Suprapubic skin (tissue), 4 donors: ENCODE measurements around the gene ZNF593OS. TPM values are rescaled to one million over a fixed set of nuclear protein-coding genes. Genes with fewer than 3 reads are reported as not detected.

Experiments used
- DNase-seq, 2 donors: peaks; one replicate each; pipeline ENCODE4 v3.0.0-alpha.2; 2019; ENCODE audit warnings: low spot score in 2 of 2
- H3K27ac ChIP-seq: fragments of 200-600 bp; sonication (generic); one replicate; pipeline ENCODE4 v1.5.1; 2019
- H3K27me3 ChIP-seq: fragments of 200-600 bp; sonication (generic); one replicate; pipeline ENCODE4 v1.5.1; 2019
- H3K36me3 ChIP-seq: fragments of 200-600 bp; sonication (generic); one replicate; pipeline ENCODE4 v1.5.1; 2019
- H3K4me1 ChIP-seq: fragments of 200-600 bp; sonication (generic); one replicate; pipeline ENCODE4 v1.5.1; 2019
- H3K4me3 ChIP-seq: fragments of 200-600 bp; sonication (generic); one replicate; pipeline ENCODE4 v1.5.1; 2019; ENCODE audit warnings: mild to moderate bottlenecking
- H3K9me3 ChIP-seq: fragments of 200-600 bp; sonication (generic); one replicate; pipeline ENCODE4 v1.5.1; 2019
- EP300 ChIP-seq: sonication (generic); formaldehyde crosslinking; IDR thresholded peaks from one replicate; pipeline ENCODE4 v1.6.1; 2017; ENCODE audit warnings: antibody characterized with exemption
- POLR2A ChIP-seq, 2 donors: fragments of 450-650 bp; IDR thresholded peaks; one replicate each; pipeline ENCODE4 v1.6.1; 2017; ENCODE audit warnings: antibody characterized with exemption in 2 of 2, mild to moderate bottlenecking in 2 of 2, moderate library complexity in 2 of 2
- POLR2AphosphoS5 ChIP-seq, 3 donors: sonication (generic); formaldehyde crosslinking; IDR thresholded peaks; one replicate each; pipeline ENCODE4 v1.6.1; 2017; ENCODE audit warnings: antibody characterized with exemption in 3 of 3
- WGBS: methylation state at CpG from one replicate; pipeline ENCODE4 v1.1.5; 2018; 5-methylcytosine and 5-hydroxymethylcytosine counted together
- total RNA-seq, 4 donors: library from RNA; depleted of rRNA; stranded (reverse); fragments of >200 nt; gene quantifications; one replicate each; pipeline ENCODE4 v1.1.0, GENCODE V29; 2016
- TF ChIP-seq, protein P1 (sequence below), 2 donors: fragments of 200-600 bp in 1 of 2; fragments of 450-650 bp in 1 of 2; sonication (generic) in 1 of 2; IDR thresholded peaks; one replicate each; pipeline ENCODE4 v1.5.1; 2016 to 2019; ENCODE audit warnings: antibody characterized with exemption in 2 of 2, mild to moderate bottlenecking in 1 of 2, moderate library complexity in 1 of 2

Gene ZNF593OS
- total RNA-seq, 4 donors from 2014 or later, result not detected

DNA sequence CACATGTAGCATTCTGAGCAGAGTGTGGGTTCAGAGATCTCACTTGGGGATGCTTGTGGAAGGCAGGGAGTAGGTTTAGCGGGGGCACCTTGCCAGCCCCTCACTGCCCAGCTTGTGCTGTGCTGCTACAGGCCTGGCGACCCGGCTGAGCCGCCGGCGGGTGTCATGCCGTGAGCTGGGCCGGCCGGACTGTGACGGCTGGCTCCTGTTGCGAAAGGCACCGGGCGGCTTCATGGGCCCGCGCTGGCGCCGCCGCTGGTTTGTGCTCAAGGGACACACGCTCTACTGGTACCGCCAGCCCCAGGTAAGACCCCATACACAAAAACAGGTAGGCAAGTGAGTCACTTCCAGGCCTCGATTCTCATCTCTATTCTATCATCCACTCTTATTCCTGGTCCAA is 13.3 kb upstream of the ZNF593OS start:
- no peak for DNase-seq
- peaks cover 39% of the 10 kb centered on the region for H3K36me3 ChIP-seq
- no peak for TF ChIP-seq EP300
- TF ChIP-seq POLR2A (IDR thresholded peaks at IDR 0.05), result no peak
- TF ChIP-seq, protein P1, sequence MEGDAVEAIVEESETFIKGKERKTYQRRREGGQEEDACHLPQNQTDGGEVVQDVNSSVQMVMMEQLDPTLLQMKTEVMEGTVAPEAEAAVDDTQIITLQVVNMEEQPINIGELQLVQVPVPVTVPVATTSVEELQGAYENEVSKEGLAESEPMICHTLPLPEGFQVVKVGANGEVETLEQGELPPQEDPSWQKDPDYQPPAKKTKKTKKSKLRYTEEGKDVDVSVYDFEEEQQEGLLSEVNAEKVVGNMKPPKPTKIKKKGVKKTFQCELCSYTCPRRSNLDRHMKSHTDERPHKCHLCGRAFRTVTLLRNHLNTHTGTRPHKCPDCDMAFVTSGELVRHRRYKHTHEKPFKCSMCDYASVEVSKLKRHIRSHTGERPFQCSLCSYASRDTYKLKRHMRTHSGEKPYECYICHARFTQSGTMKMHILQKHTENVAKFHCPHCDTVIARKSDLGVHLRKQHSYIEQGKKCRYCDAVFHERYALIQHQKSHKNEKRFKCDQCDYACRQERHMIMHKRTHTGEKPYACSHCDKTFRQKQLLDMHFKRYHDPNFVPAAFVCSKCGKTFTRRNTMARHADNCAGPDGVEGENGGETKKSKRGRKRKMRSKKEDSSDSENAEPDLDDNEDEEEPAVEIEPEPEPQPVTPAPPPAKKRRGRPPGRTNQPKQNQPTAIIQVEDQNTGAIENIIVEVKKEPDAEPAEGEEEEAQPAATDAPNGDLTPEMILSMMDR (IDR thresholded peaks at IDR 0.05), result no peak
- no peak for TF ChIP-seq POLR2AphosphoS5 (IDR thresholded peaks at IDR 0.05)
- WGBS, result 97% methylated on average over 21 of the region's 21 CpGs
- H3K4me3 ChIP-seq, result no peak overlapping the region
- no peaks in the 10 kb centered on the region for H3K27me3 ChIP-seq
- no peaks in the 10 kb centered on the region for H3K9me3 ChIP-seq
- H3K4me1 ChIP-seq, result no peaks in the 10 kb centered on the region
- H3K27ac ChIP-seq, result no peak overlapping the region

DNA sequence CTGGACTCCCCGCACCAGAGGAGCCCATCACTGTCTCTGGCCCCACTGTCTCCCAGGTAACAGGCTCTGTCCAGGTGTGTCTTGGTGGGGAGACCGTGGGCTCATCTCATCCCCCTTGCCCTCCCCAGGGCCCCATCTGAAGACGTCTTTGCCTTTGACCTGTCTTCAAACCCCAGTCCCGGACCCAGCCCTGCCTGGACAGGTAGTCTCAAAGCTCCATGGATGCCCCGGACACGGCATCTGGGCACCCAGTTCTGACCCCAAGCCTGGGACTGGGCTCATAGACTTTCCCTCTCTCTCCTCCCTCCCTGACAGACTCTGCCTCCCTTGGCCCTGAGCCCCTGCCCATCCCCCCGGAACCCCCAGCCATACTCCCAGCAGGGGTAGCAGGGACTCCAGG is 12.5 kb upstream of the ZNF593OS start:
- WGBS, result 93% methylated on average over 7 of the region's 7 CpGs
- peaks cover 36% of the 10 kb centered on the region for H3K36me3 ChIP-seq

DNA sequence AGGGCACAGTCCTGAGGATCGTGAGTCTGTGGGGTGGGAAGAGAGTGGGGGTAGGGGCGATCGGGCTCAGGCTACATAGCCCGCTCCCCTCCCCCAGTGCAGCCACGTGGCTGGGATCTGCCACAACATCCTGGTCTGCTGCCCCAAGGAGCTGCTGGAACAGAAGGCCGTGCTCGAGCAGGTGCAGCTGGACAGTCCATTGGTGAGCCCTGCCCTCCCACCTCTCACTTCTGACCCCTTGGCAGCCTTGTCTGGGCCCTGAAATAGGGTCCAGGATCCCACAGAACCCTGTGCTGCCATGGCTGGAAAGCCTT is 10.7 kb upstream of the ZNF593OS start:
- Histone ChIP-seq H3K27me3 (no peaks in the 10 kb centered on the region), H3K36me3 (peaks cover 26% of the 10 kb centered on the region), H3K27ac (no peak overlapping the region), H3K4me3 (no peak overlapping the region), H3K9me3 (no peaks in the 10 kb centered on the region), H3K4me1 (peaks cover 8% of the 10 kb centered on the region)
- no peak for DNase-seq
- TF ChIP-seq, protein P1 (IDR thresholded peaks at IDR 0.05), result no peak
- TF ChIP-seq EP300, result no peak
- TF ChIP-seq POLR2A (IDR thresholded peaks at IDR 0.05), result no peak
- 97% methylated on average over 5 of the region's 7 CpGs for WGBS

More for the DNA sequence above, 12.5 kb upstream of the ZNF593OS start:
- H3K4me1 ChIP-seq, result no peaks in the 10 kb centered on the region
- TF ChIP-seq POLR2AphosphoS5 (IDR thresholded peaks at IDR 0.05), result no peak
- TF ChIP-seq POLR2A (IDR thresholded peaks at IDR 0.05), result no peak
- TF ChIP-seq, protein P1 (IDR thresholded peaks at IDR 0.05), result no peak
- no peak for TF ChIP-seq EP300
- H3K27ac ChIP-seq, result no peak overlapping the region
- no peaks in the 10 kb centered on the region for H3K9me3 ChIP-seq
- H3K4me3 ChIP-seq, result no peak overlapping the region
- no peak for DNase-seq
- no peaks in the 10 kb centered on the region for H3K27me3 ChIP-seq

DNA sequence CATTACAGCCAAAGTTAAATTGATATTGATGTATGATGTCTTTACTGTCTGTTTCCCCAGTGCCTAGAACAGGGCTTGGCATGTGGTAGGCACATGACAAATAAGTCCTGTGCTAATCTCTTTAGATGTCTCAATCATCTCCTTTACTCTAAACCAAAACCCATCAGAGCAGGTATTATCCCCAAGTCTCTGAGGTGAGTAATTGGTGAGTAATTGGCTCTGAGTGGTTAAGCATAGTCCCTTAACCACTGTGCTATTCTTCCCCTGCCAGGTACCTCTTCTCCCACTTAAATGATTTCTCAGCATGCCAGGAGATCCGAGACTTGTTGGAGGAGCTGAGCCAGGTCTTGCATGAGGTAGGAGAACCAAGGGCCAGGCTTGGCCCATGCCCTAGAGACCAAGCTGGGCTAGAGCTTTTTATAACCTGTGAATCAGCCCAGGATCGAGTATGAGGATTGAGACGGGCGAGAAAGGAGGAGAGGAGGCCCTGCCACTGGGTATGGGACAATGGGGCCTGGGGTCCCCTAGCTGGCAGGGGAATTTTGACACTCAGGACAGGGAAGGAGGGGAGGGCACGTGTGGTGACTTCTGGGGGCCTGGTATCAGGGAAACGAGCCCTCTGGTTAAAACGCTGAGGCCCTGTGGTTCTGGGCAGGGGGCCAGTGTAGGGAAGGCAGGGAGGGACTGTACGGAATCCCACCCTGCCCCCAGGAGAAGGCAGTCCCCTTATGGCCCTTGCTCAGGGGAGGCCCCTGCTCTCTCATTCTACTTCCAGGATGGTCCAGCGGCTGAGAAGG is 10.2 kb upstream of the ZNF593OS start:
- TF ChIP-seq POLR2A (IDR thresholded peaks at IDR 0.05), result no peak
- no peak for TF ChIP-seq POLR2AphosphoS5 (IDR thresholded peaks at IDR 0.05)
- TF ChIP-seq, protein P1 (IDR thresholded peaks at IDR 0.05), result no peak
- no peak for TF ChIP-seq EP300
- H3K27me3 ChIP-seq, result no peaks in the 10 kb centered on the region
- DNase-seq, result no peak
- 70% methylated on average over 8 of the region's 9 CpGs for WGBS
- H3K4me3 ChIP-seq, result no peak overlapping the region
- no peak overlapping the region for H3K27ac ChIP-seq
- H3K36me3 ChIP-seq, result peaks cover 26% of the 10 kb centered on the region
- H3K4me1 ChIP-seq, result peaks cover 8% of the 10 kb centered on the region
- H3K9me3 ChIP-seq, result no peaks in the 10 kb centered on the region

DNA sequence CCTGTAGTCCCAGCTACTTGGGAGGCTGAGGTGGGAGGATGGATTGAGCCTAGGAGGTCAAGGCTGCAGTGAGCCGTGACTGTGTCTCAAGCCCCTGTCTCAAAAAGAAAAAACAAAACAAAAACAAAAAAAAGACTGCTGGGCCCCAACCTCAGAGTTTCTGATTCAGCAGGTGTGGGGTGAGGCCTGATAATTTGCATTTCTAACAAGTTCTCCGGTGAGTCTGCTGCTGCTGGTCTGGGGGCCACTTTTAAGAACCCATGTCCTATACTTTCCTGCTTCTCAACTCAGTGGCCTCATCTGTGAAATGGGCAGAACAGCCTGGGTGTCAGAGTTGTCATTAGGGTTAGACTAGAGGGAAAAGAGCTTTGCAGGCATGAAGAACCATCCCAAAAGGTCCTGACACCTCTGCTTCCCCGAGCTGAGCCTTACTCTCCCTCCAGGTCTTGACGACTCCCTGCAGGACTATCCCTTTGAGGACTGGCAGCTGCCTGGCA is 8.4 kb upstream of the ZNF593OS start:
- Histone ChIP-seq H3K4me3 (no peak overlapping the region), H3K4me1 (peaks cover 8% of the 10 kb centered on the region), H3K9me3 (no peaks in the 10 kb centered on the region), H3K36me3 (peaks cover 17% of the 10 kb centered on the region), H3K27me3 (no peaks in the 10 kb centered on the region), H3K27ac (no peak overlapping the region)
- TF ChIP-seq EP300, result no peak
- WGBS, result 82% methylated on average over 4 of the region's 4 CpGs
- no peak for DNase-seq
